GM10847 (cell line): ENCODE measurements around the gene CCL2.

ENCODE experiments used
- POLR2A ChIP-seq: IDR thresholded peaks from 2 replicates; pipeline ENCODE4 v1.6.1; 2011; ENCODE audit not compliant: insufficient read length; ENCODE audit errors: extremely low read depth

The CCL2 gene

GRCh38 chr17:34252444-34253138 is 2.5 kb upstream of the CCL2 start:
- no peak for TF ChIP-seq POLR2A

DNA sequence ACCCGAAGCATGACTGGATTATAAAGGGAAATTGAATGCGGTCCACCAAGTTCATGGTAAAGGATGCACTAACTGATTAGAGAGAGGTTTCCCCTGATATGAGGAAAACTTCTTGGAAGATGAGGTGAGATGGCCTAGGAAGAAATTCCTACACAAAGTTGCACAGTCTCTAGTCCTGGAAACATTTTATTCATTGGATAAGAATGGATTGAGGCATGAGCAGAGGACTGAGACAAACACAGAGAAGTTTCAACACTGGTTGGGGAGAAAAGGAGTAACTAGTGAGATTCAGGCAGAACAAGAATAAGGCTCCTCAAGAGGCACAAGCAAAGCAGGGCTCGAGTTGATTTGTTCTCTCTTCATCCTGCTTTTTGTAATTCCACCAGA is 2.0 kb upstream of the CCL2 start:
- TF ChIP-seq POLR2A: no peak

DNA sequence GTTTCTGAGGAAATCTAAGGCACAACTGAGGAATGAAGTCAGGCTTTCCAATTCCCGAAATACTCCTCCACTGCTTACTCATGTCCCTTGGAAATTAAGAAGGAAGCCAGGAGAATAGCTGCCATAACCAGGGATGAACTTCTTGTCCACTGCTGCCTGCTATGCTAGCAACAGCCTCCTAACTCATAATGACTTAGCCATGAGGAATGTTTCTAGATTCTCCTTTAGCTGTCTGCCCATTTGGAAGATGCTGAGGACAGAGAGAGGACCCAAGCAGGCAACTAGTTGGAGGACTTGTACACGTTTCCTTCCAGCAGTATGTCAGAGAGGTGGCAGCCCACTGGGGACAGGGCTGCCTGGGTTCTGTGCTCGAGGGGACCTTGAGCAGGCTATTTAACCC is 939 bp upstream of the CCL2 start:
- no peak for TF ChIP-seq POLR2A

DNA sequence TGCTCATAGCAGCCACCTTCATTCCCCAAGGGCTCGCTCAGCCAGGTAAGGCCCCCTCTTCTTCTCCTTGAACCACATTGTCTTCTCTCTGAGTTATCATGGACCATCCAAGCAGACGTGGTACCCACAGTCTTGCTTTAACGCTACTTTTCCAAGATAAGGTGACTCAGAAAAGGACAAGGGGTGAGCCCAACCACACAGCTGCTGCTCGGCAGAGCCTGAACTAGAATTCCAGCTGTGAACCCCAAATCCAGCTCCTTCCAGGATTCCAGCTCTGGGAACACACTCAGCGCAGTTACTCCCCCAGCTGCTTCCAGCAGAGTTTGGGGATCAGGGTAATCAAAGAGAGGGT is 272 bp downstream of the CCL2 start:
- TF ChIP-seq POLR2A: no peak

GRCh38 chr17:34255841-34256240 is 756 bp downstream of the CCL2 start:
- TF ChIP-seq POLR2A: no peak

- no peak for TF ChIP-seq POLR2A
Observed at GRCh38 chr17:34257299-34257985, 2.4 kb downstream of the CCL2 start.

DNA sequence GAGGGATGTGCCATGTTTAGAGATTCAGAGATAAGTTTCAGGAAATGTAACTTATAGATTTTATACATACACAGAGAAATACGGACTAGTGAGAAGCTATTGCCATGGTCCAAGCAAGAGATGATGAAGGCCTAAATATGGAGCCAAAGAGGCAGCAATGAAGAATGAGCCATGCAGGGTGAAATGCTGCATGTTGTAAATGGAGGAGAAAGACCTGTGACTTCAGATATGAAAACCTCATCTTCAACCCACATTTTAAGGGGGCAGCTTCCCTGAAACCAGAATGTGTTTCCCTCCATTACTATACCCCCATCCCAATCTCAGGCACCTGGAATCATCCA is 2.9 kb downstream of the CCL2 start:
- TF ChIP-seq POLR2A: no peak

DNA sequence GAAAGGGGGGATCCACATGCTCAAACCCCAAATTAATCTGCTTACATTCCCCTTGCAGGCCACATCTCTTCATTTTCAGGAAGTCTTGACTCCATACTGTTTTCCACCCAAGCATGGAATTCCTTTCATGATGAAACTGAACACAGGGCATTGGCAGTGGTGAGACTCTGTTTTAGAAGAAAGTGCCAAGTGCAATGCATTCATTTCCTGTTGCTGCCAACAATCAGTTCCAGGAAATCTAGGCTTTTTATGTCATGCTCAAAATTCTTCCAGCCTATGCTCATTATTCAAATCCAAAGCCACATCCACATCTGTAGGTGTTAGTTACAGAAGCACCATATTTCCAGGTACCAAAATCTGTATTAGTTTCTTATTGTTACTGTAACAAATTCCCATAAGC is 4.1 kb downstream of the CCL2 start:
- TF ChIP-seq POLR2A: no peak

- TF ChIP-seq POLR2A: no peak
Observed at GRCh38 chr17:34260861-34261260, 5.8 kb downstream of the CCL2 start.

GRCh38 chr17:34261568-34262337 is 6.7 kb downstream of the CCL2 start:
- no peak for TF ChIP-seq POLR2A

DNA sequence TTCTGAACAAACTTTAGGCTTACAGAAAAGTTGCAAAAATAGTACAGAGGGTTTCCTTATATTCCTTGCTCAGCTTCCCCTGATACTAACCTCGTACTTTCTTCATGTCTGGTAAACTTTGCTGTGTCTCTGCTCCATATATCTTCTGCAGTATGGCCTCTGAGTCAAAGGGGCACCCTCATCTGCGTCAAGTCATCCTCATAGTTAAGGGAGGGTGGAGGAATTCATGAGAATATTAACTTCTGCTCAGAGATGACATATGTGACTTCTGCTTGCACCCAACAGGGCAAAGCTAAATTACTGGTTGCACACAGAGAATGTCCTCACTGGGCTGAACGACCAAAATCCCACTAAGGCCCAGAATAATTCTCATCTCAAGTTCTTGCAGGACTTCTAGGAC is 10.6 kb downstream of the CCL2 start:
- TF ChIP-seq POLR2A: no peak

GRCh38 chr17:34269969-34270368 is 14.9 kb downstream of the CCL2 start, which contains the start of gene CCL7:
TSS of gene CCL7 (plus strand) at chr17:34270221. CDS start at chr17:34270291, 70 bp downstream.
- no peak for TF ChIP-seq POLR2A

DNA sequence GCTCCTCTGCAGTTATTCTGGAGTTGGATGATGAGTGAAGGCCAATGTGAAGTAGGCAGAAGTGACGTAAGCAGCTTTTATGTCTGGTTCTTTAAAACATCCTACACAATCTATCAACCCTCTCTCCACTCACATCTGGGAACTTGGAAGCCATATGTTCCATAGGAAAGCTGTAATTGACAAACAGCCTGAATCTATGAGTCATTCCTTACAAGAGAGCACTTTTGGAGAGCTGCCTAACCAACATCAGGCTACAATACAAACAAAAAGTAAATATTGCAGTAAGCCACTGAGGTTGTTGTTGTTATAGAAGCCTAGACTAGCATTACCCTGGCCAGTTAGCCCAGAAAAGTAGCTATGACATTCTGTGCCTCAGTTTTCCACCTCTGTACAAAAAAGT is 20.8 kb downstream of the CCL2 start:
- TF ChIP-seq POLR2A: no peak

GRCh38 chr17:34276826-34277225 is 21.7 kb downstream of the CCL2 start:
- TF ChIP-seq POLR2A: no peak

DNA sequence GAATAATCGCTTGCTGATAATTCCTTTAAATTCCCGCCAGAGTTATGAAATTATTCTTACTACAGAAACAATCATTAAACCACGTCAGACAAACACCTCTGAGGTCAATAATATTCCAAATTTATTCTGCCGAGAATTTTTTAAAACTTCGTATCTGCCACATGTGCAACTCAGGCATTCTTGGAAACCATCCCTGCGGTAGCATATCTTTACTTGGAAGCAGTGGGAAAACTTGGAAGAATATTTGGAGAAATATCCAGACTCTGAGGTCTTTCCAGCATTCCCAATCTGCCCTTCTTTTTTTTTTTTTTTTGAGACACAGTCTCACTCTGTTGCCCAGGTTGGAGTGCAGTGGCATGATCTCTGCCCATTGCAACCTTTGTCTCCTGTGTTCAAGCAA is 28.5 kb downstream of the CCL2 start:
- no peak for TF ChIP-seq POLR2A

GRCh38 chr17:34285286-34285792 is 30.3 kb downstream of the CCL2 start, which contains the start of gene CCL11:
TSS of gene CCL11 (plus strand) at chr17:34285742. CDS start at chr17:34285809, 67 bp downstream.
- TF ChIP-seq POLR2A: no peak
